GM19023 (cell line): Measurements from ENCODE around the gene ANKRD13D.
A peak's percentile ranks its signal among the peaks of the same experiment; 100 is the strongest.

Source experiments
- ATAC-seq: cut with Tn5 transposase; IDR thresholded peaks from one replicate; pipeline ENCODE4 v1.9.1; 2021; ENCODE audit warnings: mild to moderate bottlenecking, moderate library complexity; ENCODE audit not compliant: unreplicated experiment

ANKRD13D gene

GRCh38 chr11:67285541-67286498, 3.3 kb upstream of the ANKRD13D start:
- ATAC-seq: no peak

GRCh38 chr11:67286621-67287333, 2.3 kb upstream of the ANKRD13D start:
- ATAC-seq: no peak

GRCh38 chr11:67287355-67288197, 1.5 kb upstream of the ANKRD13D start:
- ATAC-seq: no peak

- ATAC-seq: no peak
Measured at GRCh38 chr11:67288198-67288451, 978 bp upstream of the ANKRD13D start.

DNA sequence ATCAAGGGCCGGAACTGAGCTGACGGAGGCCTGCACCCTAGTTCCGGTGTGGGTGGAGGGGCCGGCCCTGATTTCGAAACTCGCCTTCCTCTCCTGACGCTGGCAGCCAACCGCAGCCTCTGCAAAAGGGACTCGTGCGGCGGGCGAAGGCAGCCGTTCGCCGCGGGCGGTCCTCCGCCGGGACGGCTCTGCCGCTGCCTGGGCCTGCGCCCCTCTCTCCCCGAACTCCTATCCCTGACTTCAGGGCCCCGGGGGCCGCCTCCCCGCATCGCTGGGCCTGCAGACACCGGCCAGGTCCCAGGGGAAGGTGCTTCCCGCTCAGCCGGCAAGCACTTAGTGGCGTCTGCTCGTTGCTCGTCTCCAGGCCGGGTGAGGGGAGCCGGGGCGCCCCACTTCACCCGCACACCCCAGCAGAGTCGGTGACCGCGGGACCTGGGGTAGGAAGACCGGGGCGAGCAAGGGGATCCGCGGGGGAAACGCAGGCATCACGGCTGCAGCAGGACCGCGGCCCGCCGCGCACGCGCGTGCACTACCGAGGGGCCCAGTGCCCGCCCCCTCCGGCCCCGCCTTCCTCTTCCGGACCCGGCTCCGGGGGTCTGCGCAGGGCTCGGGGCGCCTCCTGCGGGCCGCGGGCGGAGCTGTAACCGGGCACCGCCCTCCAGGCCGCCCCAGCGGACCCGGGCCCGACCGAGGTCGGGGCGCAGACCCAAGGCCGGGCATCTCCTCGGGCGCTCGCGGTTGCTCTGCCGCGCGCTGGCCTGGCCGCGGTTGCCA, 464 bp upstream of the ANKRD13D start:
- peak; percentile 66 for ATAC-seq

- ATAC-seq: no peak
Measured at GRCh38 chr11:67289651-67290479, 762 bp downstream of the ANKRD13D start.

DNA sequence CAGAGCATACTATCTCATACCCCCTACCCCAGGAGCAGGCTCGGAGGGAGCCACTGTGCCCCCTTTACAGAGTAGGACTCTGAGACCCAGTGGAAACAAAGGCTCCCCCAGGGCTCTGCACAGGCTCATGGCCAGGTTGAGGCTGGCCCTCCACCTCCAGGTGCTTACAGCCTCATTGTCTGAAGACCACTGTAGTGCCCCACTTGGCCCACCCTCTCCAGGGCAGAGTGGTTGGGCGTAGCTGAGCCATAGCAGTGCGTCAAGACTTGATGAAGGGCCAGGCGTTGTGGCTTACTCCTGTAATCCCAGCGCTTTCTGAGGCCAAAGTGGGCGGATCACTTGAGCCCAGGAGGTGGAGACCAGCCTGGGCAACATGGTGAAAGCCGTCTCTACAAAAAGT, 1.7 kb downstream of the ANKRD13D start:
- ATAC-seq: no peak

DNA sequence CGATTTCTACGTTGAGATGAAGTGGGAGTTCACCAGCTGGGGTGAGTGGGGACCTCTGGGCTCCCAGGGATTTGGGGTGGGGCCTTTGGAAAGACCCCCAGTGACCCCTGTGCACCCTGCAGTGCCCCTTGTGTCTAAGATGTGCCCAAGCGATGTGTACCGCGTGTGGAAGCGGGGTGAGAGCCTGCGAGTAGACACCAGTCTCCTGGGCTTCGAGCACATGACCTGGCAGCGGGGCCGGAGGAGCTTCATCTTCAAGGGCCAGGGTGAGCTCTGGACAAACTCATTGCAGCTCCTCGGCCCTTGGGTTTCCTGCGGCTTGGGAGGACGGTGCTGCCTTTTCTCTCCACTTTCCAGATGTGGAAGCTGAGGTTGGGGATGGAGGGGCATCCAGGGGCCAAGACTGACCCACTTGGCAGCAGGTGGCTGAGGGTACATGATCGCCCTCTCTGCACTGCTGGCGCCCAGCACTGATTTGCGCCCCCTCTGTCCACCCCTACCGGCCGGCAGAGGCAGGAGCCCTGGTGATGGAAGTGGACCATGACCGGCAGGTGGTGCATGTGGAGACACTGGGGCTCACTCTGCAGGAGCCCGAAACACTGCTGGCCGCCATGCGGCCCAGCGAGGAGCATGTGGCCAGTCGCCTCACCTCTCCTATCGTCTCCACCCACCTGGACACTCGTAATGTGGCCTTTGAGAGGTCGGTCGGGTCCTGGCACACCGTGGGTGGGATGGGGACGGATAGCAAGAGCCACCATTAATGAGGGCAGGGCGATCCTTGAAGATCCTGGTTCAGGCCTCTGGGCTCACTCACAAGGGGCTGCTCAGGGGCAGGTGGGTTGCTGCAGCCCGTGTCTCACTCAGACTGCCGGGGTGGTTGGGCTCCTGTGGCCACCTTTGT, 2.6 kb downstream of the ANKRD13D start:
- ATAC-seq: no peak

- ATAC-seq: no peak
Measured at GRCh38 chr11:67292671-67293070, 3.6 kb downstream of the ANKRD13D start.

DNA sequence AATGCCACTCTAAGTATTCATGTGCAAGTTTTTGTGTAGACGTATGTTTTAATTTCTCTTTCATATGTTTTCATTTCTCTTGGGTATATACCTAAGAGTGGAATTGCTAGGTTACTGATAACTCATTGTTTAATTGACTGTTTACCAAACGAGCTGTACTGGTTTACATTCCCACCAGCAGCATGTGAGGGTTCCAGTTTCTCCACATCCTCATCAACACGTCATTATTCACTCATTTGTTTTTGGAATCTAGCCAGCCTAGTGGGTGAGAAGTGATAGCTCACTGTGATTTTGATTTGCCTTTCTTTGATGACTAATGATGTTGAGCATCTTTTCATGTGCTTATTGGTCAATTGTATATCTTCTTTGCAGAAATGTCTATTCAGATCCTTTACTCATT, 4.0 kb downstream of the ANKRD13D start:
- no peak for ATAC-seq

GRCh38 chr11:67295846-67296245, 6.7 kb downstream of the ANKRD13D start:
- ATAC-seq: no peak

GRCh38 chr11:67298786-67299185, 9.7 kb downstream of the ANKRD13D start:
- ATAC-seq: no peak

GRCh38 chr11:67299471-67300191, 10.5 kb downstream of the ANKRD13D start:
- no peak for ATAC-seq

DNA sequence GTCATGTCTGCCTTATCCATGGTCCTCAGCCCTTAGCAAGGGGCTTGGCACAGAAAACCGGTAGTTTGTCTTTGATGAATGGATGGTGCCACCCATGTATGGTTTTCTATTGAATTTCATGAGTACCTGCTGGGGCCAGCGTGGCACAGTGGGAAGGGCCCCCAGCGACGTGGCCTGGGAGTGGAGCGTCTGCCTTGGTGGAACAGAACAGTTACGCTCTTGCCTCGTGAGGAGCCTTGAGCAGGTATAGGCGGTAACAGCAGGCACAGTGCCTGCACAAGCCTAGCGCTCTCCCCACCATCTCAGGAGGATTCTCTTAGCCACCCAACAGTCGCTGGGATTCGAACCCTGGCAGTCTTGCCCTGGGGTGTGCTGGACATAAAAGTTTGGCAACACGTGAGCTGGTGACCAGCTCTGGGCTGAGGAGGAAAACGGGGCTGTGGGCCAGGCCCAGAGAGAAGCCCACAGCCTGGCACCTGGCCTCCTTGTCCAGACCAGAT, 11.2 kb downstream of the ANKRD13D start:
- ATAC-seq: no peak

DNA sequence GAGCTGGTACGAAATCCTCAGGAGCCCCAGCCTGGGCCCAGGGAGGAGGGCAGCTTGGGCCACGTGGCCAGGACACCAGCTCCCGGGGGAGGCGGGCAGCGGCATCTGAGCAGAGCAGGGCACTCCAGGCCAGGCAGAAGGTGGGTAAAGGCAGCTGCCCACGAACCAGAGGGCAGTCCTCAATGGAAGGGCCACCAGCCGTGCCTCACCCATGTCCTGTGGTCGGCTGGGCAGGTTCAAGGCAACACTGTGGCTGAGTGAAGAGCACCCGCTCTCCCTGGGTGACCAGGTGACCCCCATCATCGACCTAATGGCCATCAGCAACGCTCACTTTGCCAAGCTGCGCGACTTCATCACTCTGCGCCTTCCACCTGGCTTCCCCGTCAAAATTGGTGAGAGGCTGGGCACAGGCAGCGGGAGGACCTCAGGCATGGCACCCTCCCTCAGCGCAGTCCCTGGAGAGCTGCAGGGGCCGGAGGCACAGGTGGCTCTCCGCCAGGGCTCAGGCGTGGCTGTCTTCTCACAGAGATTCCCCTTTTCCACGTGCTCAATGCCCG, 11.7 kb downstream of the ANKRD13D start:
- no peak for ATAC-seq

DNA sequence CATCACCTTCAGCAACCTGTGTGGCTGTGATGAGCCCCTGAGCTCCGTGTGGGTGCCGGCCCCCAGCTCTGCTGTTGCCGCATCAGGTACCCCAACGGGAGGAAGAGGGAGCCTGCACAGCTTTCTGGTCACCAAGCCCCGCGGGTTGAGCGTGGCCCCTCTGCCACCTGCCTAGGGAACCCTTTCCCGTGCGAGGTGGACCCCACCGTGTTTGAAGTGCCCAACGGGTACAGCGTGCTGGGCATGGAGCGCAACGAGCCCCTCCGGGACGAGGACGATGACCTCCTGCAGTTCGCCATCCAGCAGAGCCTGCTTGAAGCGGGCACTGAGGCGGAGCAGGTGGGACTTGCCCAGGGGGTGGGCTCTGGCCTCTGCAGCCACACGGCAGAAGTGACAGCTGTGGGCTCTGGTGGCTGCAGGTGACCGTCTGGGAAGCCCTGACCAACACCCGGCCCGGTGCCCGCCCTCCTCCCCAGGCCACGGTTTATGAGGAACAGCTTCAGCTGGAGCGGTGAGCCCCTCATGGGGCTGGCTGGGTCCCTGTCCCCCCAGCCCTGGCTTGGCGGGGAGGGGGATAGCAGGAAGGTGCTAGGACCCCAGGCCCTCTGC, 12.3 kb downstream of the ANKRD13D start:
- no peak for ATAC-seq

GRCh38 chr11:67301951-67302516, 12.9 kb downstream of the ANKRD13D start:
- ATAC-seq: no peak
